Activated T-cell treated with anti-CD3 and anti-CD28 coated beads for 24 hours (primary cell): ENCODE data around the gene CCBE1.

Source experiments
- DNase-seq: peaks from one replicate; pipeline ENCODE4 v3.0.0-alpha.2; 2020; ENCODE audit warnings: low read depth

The CCBE1 gene

DNA sequence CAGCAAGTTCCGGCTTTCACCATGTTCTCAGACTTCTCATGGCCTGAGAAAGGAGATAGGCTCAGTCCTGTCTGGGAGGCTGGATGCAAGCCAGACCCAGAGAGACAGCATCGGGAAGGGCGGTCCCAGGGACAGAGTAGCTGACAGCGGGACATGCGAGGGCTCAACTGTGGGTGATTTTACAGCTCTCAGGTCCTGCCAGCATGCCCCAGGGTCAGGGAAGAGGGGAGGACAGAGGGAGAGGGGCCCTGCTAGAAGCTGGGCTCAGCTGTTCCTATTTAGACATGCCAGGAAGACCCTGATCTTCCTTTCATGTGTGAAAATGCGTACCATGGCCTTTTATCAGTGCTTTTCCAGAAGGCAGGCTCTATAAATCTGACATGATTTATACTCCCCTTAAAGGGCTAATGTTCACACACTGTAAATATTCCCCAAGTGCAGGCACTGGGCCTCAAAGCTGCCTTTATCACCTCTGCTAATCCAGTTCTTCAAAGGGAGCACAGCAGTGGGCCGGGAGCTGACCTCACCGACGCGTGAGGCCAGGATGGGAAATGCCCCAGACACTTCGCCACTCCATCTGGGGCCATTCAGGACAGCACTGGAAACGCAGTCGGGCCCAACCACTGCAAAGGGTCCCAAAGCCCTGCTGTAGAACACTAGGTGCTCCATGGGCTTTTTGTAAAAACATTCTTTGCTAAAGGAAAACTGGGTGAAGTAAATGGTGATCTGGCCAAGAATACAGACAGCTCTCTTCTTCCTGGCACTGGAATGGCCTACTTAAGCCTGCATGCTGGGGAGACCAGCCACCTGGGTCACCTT, 242.1 kb downstream of the CCBE1 start:
- DNase-seq, result no peak

DNA sequence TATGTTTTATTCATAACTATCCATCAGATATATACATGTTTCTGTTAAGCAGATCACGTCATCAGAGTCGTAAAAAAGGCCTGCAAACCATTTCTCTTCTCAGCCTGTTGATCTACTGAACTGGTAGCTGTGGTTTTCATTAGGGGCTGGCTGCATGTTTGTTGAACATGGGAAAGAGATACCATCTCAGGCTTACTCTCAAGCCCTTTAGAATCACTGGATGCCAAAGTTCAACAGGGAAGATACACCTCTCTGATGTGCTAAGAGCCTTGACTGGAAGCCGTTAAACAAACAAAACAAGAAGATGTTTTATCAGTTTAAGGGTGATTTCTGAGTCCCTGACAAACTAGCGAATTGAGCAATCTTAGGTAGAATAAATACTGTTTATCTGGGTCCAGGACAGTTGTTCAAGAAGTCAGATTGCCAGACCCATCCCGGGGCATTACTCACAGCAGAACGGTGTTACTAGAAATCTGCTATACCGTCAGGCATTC, 243.7 kb downstream of the CCBE1 start:
- no peak for DNase-seq

DNA sequence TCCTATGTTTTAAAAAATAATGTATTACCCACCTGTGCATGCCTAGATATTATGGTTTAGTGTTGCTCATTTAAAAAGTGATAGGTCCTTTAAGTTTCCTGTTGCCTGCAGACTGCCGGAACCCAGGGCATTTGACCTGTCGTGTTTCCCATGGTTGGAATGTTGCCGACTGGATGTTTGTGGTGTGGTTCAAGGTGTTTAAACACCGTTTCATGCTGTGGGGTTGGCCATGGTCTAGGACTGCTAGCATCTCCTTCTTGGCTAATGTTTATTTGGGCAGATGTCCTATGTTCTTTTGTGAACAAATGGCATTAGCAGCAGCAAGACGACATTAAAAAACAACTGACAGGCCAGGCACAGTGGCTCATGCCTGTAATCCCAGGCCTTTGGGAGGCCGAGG, 245.3 kb downstream of the CCBE1 start:
- no peak for DNase-seq

DNA sequence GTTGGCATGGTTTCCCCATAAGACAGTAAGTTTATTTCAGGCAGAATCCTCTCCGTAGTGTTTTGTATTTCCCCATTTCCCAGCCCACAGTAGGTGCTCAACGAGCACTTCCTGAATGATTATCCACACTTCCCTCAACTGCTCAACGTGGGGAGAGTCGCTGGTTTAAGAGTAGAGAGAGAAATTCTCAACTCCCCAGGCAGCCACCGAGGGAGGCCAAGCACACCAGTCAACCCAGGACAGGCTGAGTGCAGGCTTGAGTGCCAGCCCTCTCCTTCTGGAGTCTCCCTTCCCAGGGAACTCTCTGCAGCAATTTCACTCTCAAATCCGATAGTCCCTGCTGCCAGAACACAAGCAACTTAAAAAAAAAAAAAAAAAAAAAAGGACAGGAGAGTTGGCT, 246.2 kb downstream of the CCBE1 start:
- no peak for DNase-seq

DNA sequence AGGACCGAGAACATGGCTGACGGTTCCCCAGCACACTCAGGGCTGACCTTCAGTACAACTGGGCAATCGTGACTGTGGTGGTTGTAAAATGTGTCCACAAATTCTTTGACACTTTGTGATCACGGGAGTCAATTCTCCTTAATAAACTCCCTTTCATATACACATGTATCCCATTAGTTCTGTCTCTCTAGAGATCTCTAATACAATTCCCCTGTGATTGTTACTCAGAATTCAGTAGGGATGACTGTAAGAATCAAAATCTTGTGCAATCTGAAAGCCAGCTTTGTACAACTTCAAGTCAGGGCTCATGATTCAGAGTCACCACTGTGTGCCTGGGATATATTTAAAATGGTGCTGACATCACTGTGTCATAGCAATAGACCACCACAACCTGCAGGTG, 248.7 kb downstream of the CCBE1 start:
- DNase-seq, result no peak

- no peak for DNase-seq
Observed at GRCh38 chr18:59446012-59446411, 251.2 kb downstream of the CCBE1 start.

GRCh38 chr18:59437851-59438569, 259.2 kb downstream of the CCBE1 start:
- DNase-seq, result no peak

- no peak for DNase-seq
Observed at GRCh38 chr18:59432803-59433597, 264.2 kb downstream of the CCBE1 start.

DNA sequence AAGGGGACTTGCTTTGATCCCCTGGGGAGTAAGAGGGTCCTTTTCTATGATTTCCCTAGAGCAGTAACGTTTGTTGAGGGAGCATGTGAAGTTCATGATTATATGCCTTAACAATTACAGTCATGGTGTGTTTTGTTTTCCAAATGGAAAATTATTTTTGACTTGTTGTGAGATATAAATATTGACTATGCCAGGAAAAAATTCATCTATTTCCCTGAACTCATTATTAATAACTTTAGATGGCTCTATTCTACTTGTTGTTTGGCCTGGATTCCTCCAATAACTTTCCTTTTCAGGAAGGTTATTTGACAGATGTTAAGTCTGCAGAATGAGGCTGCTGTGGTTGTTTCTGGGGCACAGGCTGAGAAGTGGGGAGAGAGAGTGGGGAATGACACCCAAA, 266.1 kb downstream of the CCBE1 start:
- no peak for DNase-seq

DNA sequence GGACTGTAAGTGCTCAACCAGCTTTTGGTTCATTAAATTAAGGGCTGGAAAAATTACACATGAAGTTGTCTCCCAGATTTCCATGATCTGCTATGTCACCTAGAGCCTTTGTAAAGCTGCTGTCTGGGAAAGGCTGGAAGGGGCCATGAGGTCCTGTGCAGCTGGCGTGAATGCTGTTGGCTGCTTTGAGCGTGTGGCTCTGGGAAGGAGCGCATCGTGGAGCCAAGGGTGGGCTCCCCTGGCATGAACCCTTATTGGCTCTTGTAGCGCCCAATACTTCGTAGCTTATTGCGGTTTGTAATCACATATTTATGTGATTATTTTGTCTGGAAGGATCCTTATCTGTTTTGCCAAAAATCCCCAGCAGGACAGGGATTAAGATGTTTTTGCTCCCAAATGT, 267.6 kb downstream of the CCBE1 start:
- no peak for DNase-seq

- DNase-seq, result no peak
Observed at GRCh38 chr18:59428018-59428417, 269.2 kb downstream of the CCBE1 start.

- DNase-seq, result no peak
Observed at GRCh38 chr18:59426855-59427254, 270.4 kb downstream of the CCBE1 start.

DNA sequence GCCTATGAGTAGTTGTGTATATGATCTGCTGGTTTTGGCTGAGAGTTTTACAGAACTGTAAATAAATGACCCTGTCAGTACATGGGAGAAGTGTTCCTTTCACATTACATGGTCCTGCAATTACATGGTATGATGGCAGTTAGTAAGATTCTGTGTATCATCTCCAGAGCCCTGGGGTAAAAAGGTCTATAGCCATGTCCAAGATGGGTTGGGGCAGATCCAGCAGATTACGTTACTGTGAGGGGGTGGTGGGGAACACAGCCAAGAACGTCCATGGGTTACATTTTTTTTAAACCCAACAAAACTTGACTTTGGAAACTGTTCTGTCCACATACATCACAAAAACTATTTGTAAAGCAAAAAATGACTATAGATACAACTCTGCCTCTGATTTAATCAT, 274.0 kb downstream of the CCBE1 start:
- DNase-seq, result no peak

GRCh38 chr18:59420244-59420643, 277.0 kb downstream of the CCBE1 start:
- DNase-seq, result no peak

DNA sequence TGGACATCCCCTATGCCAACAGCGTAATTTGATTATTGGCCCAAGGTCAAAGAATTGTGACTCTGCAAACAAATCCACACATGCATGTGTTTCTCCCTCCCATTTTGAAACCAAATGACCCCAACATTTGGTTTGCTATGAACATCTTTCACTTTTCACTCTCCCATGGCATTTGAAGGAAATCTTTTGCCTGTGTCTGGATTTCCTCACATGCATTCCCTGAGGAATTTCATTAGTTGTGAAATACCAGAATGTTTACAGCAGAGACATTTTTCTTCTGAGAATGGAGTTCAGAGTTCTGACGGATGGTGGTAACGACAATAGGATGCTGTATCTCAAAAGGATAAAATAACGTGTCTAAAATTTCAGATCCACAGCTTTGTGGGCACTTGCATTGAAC, 277.8 kb downstream of the CCBE1 start:
- DNase-seq, result no peak

DNA sequence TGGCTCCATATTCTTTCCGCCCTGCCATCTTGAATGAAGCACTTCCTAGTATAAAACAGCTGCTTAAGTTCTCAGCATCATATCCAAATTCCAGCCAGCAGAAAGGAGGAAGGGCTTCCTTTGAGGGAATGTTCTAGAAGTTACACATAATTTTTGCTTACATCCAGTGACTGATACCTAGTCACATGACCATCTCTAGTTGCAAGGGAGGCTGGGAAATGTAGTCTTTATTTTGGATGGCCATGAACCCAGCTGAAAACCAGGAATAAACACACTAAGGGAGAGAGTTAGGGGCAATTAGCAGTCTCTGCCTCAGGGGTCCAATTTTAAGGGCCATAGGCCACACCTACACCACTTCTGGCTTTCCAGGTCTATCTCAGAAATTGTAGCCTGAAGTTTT, 280.4 kb downstream of the CCBE1 start:
- DNase-seq, result no peak

DNA sequence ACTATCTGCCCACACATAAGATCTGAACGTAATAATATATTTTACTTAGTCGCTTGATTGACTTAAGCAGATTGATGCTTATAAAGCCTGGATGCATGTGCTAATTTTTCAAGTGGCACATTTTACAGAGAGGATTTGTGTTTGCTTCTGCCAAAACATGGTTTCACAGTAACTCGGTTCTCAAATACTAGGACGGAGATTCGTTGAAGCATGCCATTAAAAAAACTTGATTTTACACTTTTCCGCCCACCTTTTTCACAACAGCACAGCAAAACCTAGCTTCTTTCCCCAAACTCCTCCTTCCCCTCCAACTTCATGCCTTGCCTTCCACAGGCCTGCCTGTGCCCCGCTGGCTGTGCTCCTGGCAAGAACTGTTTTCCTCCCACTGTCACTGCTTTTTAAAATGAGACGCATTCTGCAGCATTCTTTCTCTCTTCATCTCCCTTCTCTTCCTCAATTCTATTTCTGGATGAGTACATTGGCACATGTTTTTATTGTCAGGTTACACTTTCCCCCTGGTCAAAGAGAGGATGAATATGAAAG, 283.0 kb downstream of the CCBE1 start:
- DNase-seq, result no peak

DNA sequence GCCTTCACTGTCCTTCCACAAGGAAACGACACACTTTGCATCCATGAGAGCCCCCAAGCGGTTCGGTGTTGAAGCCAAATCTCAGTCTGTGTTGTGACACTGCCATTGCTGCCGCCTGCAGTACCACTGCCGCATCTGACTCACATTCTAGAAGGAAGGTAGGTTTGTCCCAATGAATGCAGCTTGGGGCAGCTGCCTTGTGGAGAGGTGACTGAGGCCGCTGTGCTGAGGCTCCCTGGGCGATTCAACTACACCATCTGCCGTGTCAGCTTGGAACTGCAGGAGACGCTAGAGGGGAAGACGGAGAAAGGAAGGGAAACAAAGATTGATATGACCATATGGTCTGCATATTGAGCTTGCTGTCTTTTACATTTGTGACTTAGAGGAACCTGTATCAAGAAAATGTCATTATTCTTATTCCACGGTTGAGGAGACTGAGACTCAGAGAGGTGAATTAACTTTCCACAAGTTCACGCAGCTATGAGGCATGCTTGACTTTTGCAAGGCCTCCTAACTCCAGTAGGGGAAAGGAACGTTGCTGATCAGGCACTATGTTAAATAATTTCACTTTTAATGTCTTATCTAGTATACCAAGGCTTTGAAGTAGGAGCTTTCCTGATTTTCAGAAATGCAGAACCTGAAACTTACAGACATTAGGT, 294.7 kb downstream of the CCBE1 start:
- DNase-seq, result peak; percentile 70

DNA sequence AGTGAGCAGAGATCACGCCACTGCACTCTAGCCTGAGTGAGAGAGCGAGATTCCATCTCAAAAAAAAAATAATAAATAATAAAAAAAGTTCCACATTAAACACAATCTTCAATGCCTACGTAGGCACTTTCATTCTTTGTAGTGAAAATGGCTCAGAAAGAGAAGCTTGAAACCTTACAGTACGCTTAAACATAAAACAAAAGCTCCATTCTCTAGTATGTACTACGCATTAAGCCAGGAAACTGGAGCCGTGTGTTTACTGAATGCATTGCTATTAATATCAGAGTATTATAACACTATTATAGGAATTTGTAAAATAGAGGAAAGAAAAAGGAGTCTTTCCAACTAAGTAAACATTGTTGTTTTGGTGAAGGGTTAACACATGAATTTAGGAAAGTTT, 296.8 kb downstream of the CCBE1 start:
- no peak for DNase-seq

DNA sequence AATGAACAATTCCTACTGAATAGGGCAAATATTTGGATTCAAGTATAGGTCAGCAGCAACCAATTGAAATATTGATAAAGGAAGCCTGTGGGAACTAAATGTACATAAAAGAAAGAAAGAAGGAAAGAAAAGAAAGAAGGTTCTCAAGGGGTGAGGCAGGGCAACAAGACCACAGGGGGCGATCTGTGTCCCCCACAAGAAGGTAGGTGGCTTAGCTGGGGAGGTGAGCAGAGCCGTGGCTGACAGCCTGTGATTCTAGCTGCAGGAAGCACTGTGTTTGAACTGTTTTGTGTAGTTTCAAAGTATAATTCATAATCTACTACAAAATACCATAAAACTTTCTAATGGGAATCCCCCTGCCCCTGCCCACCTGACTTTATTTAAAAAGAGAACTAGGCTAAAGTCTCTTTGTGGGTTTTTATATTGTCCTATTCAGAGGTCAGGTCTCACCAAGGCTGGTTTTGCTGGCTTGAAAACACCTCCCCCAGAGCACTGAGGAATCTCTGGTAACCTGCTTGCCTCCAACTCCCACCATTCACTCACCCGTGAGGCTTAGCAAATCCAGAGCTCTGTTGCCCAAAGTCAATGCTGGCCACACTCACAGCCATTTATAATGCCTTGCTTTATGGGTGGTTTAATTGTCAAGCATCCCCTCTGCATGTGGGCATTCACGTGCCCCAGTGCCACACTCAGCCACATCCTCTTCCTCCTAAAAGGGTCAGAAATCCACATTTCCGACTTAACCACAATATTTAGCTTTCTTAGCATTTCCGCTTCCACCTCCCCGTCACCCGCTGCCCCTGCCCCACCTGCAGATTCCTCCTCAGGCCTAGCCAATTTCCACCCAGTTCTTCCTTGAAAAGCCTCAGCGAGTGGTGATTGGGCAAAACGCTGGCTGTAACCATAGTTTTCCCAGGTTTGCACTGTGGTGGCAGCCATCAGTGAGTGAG, 301.7 kb downstream of the CCBE1 start:
- no peak for DNase-seq

DNA sequence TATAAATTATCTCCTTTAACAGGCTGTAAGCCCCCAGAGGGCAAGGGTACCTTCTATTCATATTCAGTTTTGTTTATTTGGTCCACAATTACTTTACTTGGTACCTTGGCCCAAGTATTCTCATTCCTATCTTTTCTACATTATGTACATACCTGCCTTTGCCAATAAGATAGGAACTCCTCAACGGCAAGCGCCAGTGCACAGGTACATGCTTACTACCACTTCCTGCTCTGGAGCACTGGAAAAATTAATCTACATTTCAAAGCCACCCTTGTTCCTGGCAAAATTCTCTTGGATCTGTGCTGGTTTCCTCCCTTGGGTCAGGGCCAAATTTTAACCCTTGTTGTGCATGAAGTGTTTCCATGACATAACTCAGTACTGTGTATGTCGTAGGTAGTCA, 303.8 kb downstream of the CCBE1 start:
- DNase-seq, result no peak
